GM12891 (cell line): ENCODE data around the gene RASSF4.

Source experiments
- POLR2A ChIP-seq: IDR thresholded peaks from 2 replicates; pipeline ENCODE4 v1.6.1; 2011; ENCODE audit warnings: low read depth, low read length, control low read depth
- POLR2AphosphoS5 ChIP-seq: IDR thresholded peaks from 2 replicates; pipeline ENCODE4 v1.6.1; 2011; ENCODE audit warnings: low read depth, low read length, control low read depth
- TAF1 ChIP-seq: IDR thresholded peaks from 2 replicates; pipeline ENCODE4 v1.6.1; 2011; ENCODE audit warnings: low read depth, low read length, control low read depth

DNA sequence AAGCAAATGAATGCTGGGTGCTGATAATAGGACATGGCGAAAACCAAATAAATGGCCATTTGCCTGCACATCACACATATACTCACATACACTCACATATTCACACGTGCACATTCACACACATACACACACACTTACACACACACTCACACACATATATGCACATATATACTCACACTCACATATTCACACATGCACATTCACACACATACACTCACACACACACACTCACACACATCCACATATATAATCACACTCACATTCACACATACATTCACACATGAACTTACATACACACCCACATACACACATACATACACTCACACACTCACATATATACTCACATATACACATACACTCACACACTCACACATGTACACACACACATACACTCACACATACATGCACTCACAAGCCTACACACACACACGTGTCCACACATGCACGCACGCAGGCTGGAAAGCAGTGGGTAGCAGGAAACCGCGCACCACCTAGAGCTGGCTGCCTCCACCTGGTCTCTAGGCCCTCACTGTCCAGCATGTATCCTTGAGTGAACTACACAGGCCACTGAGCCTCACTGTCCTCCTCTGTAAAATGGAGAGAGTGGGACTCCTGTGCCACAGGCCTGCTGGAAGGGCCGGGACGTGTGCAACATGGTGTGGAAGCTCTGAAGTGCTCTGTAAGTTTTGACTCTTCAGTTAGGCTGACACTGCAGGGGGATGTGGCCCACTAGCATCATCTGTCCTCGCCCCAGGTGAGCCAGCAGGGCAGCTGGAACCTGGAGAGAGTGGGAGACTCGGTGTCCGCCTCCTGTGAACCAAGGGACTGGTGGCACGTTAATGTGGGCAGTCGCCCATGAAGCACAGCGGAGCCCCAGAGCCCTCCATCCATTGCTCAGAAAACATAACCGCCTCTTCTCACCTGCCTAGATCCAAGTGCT, 33.5 kb upstream of the RASSF4 start:
- TF ChIP-seq POLR2AphosphoS5 (no peak), TAF1 (no peak), POLR2A (no peak)
